HepG2 (cell line): Measurements from ENCODE around the gene LAMTOR2. TPM values are rescaled to one million over a fixed set of nuclear protein-coding genes. Genes with fewer than 3 reads are reported as not detected.
A peak's percentile ranks its signal among the peaks of the same experiment; 100 is the strongest.

Source experiments
- GABPB1 ChIP-seq: IDR thresholded peaks from 2 replicates; pipeline ENCODE4 v1.6.1; 2016; ENCODE audit warnings: mild to moderate bottlenecking, missing genetic modification reagents, moderate library complexity, missing compliant biosample characterization
- JUN ChIP-seq: sonication (generic); formaldehyde crosslinking; IDR thresholded peaks from 2 replicates; pipeline ENCODE4 v1.4.0; 2020; ENCODE audit warnings: mild to moderate bottlenecking, missing genetic modification reagents
- MAX ChIP-seq: IDR thresholded peaks from 2 replicates; pipeline ENCODE4 v1.6.1; 2012; ENCODE audit warnings: inconsistent platforms
- MBNL3 ChIP-seq: fragments of 250-450 bp; sonication (Bioruptor Pico); conservative IDR thresholded peaks from 2 replicates; pipeline ENCODE4 v1.8.0; 2022; ENCODE audit warnings: mild to moderate bottlenecking, inconsistent platforms
- MYC ChIP-seq: sonication (generic); formaldehyde crosslinking; IDR thresholded peaks from 2 replicates; pipeline ENCODE4 v1.9.0; 2021; ENCODE audit warnings: missing genetic modification reagents, borderline replicate concordance
- NFATC3 ChIP-seq: sonication (generic); formaldehyde crosslinking; IDR thresholded peaks from 2 replicates; pipeline ENCODE4 v1.5.1; 2020; ENCODE audit warnings: mild to moderate bottlenecking, missing genetic modification reagents
- PAF1 ChIP-seq: IDR thresholded peaks from 2 replicates; pipeline ENCODE4 v1.6.1; 2016; ENCODE audit warnings: missing genetic modification reagents, missing compliant biosample characterization
- RBM39 ChIP-seq: fragments of 200-400 bp; formaldehyde crosslinking; IDR thresholded peaks from one replicate; pipeline ENCODE4 v1.6.1; 2018; ENCODE audit warnings: antibody characterized with exemption, mild to moderate bottlenecking, low read depth, low read length; ENCODE audit not compliant: poor library complexity, severe bottlenecking
- RCOR2 ChIP-seq: IDR thresholded peaks from 2 replicates; pipeline ENCODE4 v1.6.1; 2016; ENCODE audit warnings: missing biosample characterization, missing genetic modification reagents
- SKI ChIP-seq: fragments of 450-650 bp; IDR thresholded peaks from one replicate; pipeline ENCODE4 v1.6.1; 2018; ENCODE audit warnings: mild to moderate bottlenecking; ENCODE audit not compliant: partially characterized antibody
- SMYD3 ChIP-seq: sonication (generic); formaldehyde crosslinking; IDR thresholded peaks from 2 replicates; pipeline ENCODE4 v1.8.1; 2023; ENCODE audit warnings: mild to moderate bottlenecking, missing genetic modification reagents
- SYNCRIP ChIP-seq: fragments of 200-400 bp; formaldehyde crosslinking; IDR thresholded peaks from 2 replicates; pipeline ENCODE4 v1.6.1; 2018; ENCODE audit warnings: mild to moderate bottlenecking, low read depth, low read length; ENCODE audit not compliant: insufficient read depth
- WIZ ChIP-seq: sonication (generic); formaldehyde crosslinking; IDR thresholded peaks from 2 replicates; pipeline ENCODE4 v1.5.1; 2020; ENCODE audit warnings: mild to moderate bottlenecking, missing genetic modification reagents
- ZBTB39 ChIP-seq: sonication (generic); formaldehyde crosslinking; IDR thresholded peaks from 2 replicates; pipeline ENCODE4 v1.5.0; 2020; ENCODE audit warnings: missing genetic modification reagents
- ZGPAT ChIP-seq: IDR thresholded peaks from 2 replicates; pipeline ENCODE4 v1.6.1; 2016; ENCODE audit warnings: mild to moderate bottlenecking
- ZNF138 ChIP-seq: sonication (generic); formaldehyde crosslinking; IDR thresholded peaks from 2 replicates; pipeline ENCODE4 v1.5.0; 2020; ENCODE audit warnings: mild to moderate bottlenecking, low read depth, missing genetic modification reagents
- ZNF329 ChIP-seq: sonication (generic); formaldehyde crosslinking; IDR thresholded peaks from 2 replicates; pipeline ENCODE4 v1.9.0; 2021; ENCODE audit warnings: low read depth, mild to moderate bottlenecking, missing genetic modification reagents
- ZNF33B ChIP-seq: sonication (generic); formaldehyde crosslinking; IDR thresholded peaks from 2 replicates; pipeline ENCODE4 v1.5.1; 2020; ENCODE audit warnings: mild to moderate bottlenecking, missing genetic modification reagents
- ZNF362 ChIP-seq: sonication (generic); formaldehyde crosslinking; IDR thresholded peaks from 2 replicates; pipeline ENCODE4 v1.4.0; 2020; ENCODE audit warnings: missing genetic modification reagents, mild to moderate bottlenecking, borderline replicate concordance
- ZNF547 ChIP-seq: sonication (generic); formaldehyde crosslinking; IDR thresholded peaks from 2 replicates; pipeline ENCODE4 v1.5.1; 2020; ENCODE audit warnings: mild to moderate bottlenecking, missing genetic modification reagents
- ZNF747 ChIP-seq: sonication (generic); formaldehyde crosslinking; IDR thresholded peaks from 2 replicates; pipeline ENCODE4 v1.8.1; 2023; ENCODE audit warnings: missing genetic modification reagents, mild to moderate bottlenecking, borderline replicate concordance
- polyA plus RNA-seq, 8 experiments: library from polyadenylated mRNA; depleted of rRNA in 3 of 8; stranded (reverse) in 7 of 8; unstranded in 1 of 8; fragments of >200 nt; fragmentation: Illumina TruSeq in 4 of 8; extraction: Trizol in 4 of 8; gene quantifications; 2 replicates each; pipeline versions ENCODE4 v1.2.1 to v1.2.3, GENCODE V29; 2011 to 2016; ENCODE audit warnings: low read depth in 4 of 8, missing spikeins in 1 of 8, mixed read lengths in 1 of 8; ENCODE audit not compliant: insufficient read depth in 1 of 8
- total RNA-seq, 5 experiments: library from RNA; depleted of rRNA; stranded (reverse); fragments of >200 nt; fragmentation: Illumina TruSeq; extraction: Trizol; gene quantifications; 2 replicates each; pipeline ENCODE4 v1.2.3, GENCODE V29; 2016; ENCODE audit warnings: low read depth in 1 of 5

LAMTOR2 gene
- total and polyA plus RNA-seq, 2 of the 13 experiments (the other 11 are each of a cell fraction or from before 2014, with no cell fraction given), result 36.5 to 66.4 TPM

GRCh38 chr1:156096640-156097391 is 42.2 kb downstream of the LAMTOR2 start (continued):
- no peak for TF ChIP-seq MYC (CRISPR knock-in tag)
- no peak for TF ChIP-seq ZNF747
- no peak for TF ChIP-seq SYNCRIP
- no peak for TF ChIP-seq ZNF33B (CRISPR knock-in tag)
- TF ChIP-seq ZBTB39 (CRISPR knock-in tag), result no peak
- no peak for TF ChIP-seq ZNF329 (CRISPR knock-in tag)
- TF ChIP-seq RCOR2, result no peak
- no peak for TF ChIP-seq MBNL3 (CRISPR knock-in tag)
- peak; percentile 75 for TF ChIP-seq ZGPAT
- TF ChIP-seq GABPB1, result peak; percentile 51; the same call in 1 of the 2 replicates
- 0 out of 2 replicates have a peak, but pooled peaks have one; percentile 42 for TF ChIP-seq WIZ (CRISPR knock-in tag)
- no peak for TF ChIP-seq RBM39
- TF ChIP-seq SKI, result no peak
- peak; percentile 66; the same call in 1 of the 2 replicates for TF ChIP-seq MAX
- TF ChIP-seq ZNF138, result no peak
- no peak for TF ChIP-seq SMYD3 (CRISPR knock-in tag)
- TF ChIP-seq JUN (CRISPR knock-in tag), result peak; percentile 76; the same call in 1 of the 2 replicates
- no peak for TF ChIP-seq PAF1 (CRISPR knock-in tag)
- TF ChIP-seq NFATC3, result 0 out of 2 replicates have a peak, but pooled peaks have one; percentile 42
- no peak for TF ChIP-seq ZNF362 (CRISPR knock-in tag)
- no peak for TF ChIP-seq ZNF547 (CRISPR knock-in tag)
